Fibroblast of pulmonary artery (primary cell): Measurements from ENCODE around the gene GID8.

Source experiments
- DNase-seq: peaks from one replicate; pipeline ENCODE4 v3.0.0-alpha.2; 2010; ENCODE audit warnings: low read depth
- H3K4me3 ChIP-seq: replicated peaks from 2 replicates; pipeline ENCODE4 v1.5.1; 2011; ENCODE audit warnings: low read depth, mild to moderate bottlenecking, control low read depth, low read length, moderate library complexity
- CTCF ChIP-seq: IDR thresholded peaks from 2 replicates; pipeline ENCODE4 v1.5.1; 2011; ENCODE audit warnings: mild to moderate bottlenecking, control low read depth, low read length, inconsistent platforms; ENCODE audit errors: missing control alignments

Gene GID8

GRCh38 chr20:62943396-62943795 lies 5.4 kb downstream of the GID8 start:
- TF ChIP-seq CTCF = no peak
- no peak overlapping the region for H3K4me3 ChIP-seq
- no peak for DNase-seq

GRCh38 chr20:62944184-62944583 lies 6.2 kb downstream of the GID8 start:
- DNase-seq = no peak
- H3K4me3 ChIP-seq = no peak overlapping the region
- no peak for TF ChIP-seq CTCF

- H3K4me3 ChIP-seq = no peak overlapping the region
- no peak for DNase-seq
- no peak for TF ChIP-seq CTCF
Observed at GRCh38 chr20:62944746-62945145, 6.8 kb downstream of the GID8 start.

- no peak for TF ChIP-seq CTCF
- DNase-seq = no peak
- H3K4me3 ChIP-seq = no peak overlapping the region
Observed at GRCh38 chr20:62945771-62946339, 7.9 kb downstream of the GID8 start.

- no peak overlapping the region for H3K4me3 ChIP-seq
- TF ChIP-seq CTCF = no peak
- peak; percentile 56 for DNase-seq
Observed at GRCh38 chr20:62946918-62947317, 9.0 kb downstream of the GID8 start.

- TF ChIP-seq CTCF = no peak
- H3K4me3 ChIP-seq = no peak overlapping the region
- DNase-seq = no peak
Observed at GRCh38 chr20:62947532-62948300, 9.8 kb downstream of the GID8 start.
